Eye (tissue), 1 donor: ENCODE data around the gene LDLR.
"Not testable (repeated sequence)": the region's sequence is repeated elsewhere in the genome, so short reads cannot be mapped to it uniquely, and the experiment has no call there.

Source experiments
- DNase-seq: peaks from one replicate; pipeline ENCODE4 v3.0.0-alpha.2; 2015

Gene LDLR

GRCh38 chr19:11176466-11177193, 87.4 kb downstream of the LDLR start:
- DNase-seq, result no peak

GRCh38 chr19:11177592-11177991, 88.3 kb downstream of the LDLR start:
- no peak for DNase-seq

DNA sequence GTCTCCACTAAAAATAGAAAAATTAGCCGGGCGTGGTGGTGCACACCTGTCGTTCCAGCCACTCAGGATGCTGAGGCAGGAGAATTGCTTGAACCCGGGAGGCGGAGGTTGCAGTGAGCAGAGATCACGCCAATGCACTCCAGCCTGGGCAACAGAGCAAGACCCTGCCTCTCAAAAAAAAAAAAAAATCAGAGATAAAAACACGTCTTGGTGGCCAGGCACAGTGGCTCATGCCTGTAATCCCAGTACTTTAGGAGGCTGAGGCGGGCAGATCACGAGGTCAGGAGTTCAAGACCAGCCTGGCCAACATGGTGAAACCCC, 89.8 kb downstream of the LDLR start:
- not testable (repeated sequence) for DNase-seq

DNA sequence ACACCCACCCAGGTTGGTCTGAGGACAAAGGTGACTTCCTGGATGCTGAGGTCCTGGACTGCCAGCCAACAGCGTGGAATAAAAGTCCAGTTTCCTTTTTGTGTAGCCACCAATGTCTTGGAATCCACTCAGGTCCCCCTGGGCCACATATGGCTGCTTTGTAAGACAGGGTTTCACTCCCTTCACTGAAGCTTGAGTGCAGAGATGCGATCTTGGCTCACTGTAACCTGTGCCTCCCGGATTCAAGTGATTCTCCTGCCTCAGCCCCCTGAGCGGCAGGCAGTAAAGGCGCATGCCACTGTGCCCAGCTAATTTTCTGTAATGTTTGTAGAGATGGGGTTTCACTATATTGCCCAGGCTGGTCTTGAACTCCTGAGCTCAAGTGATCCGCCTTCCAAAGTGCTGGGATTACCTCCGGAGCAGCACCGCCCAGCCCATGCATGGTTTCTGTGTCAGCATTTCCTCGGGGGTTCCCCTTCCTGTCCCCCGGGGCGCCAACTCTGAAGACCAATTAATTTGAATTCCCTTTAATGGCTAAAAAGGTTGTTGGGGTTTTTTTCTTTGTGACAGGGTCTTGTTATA, 90.5 kb downstream of the LDLR start:
- no peak for DNase-seq

- DNase-seq, result no peak
Measured at GRCh38 chr19:11180346-11180745, 91.1 kb downstream of the LDLR start.

DNA sequence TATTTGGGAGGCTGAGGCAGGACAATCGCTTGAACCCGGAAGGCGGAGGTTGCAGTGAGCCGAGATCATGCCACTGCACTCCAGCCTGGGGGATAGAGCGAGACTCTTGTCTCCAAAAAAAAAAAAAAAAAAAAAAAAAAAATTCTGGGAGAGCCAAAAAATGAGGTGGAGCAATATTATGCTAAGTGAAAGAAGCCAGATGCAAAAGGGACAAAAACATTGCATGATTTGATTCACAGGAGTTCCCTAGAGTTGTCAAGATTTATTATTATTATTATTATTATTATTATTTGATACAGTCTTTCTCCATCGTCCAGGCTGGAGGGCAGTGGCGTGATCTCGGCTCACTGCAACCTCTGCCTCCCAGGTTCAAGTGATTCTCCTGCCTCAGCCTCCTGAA, 91.7 kb downstream of the LDLR start:
- not testable (repeated sequence) for DNase-seq

GRCh38 chr19:11181488-11181887, 92.2 kb downstream of the LDLR start:
- DNase-seq, result no peak
